WTC11 (cell line): Measurements from ENCODE around the gene TBC1D22A. TPM values are rescaled to one million over a fixed set of nuclear protein-coding genes. Genes with fewer than 3 reads are reported as not detected.

Source experiments
- ATAC-seq: fragments of 200-7000 bp; cut with Tn5 transposase; 2 replicates; pipeline ENCODE4 v1.10.0; 2021; ENCODE audit warnings: mild to moderate bottlenecking, moderate library complexity
- CTCF ChIA-PET: fragments of 300-600 bp; sonication (Branson Sonifier 250); formaldehyde crosslinking; loops from one replicate; lab custom pipeline; 2021; ENCODE audit warnings: antibody characterized with exemption; lab: Charles Lee
- POLR2A ChIA-PET: fragments of 350-600 bp; sonication (Branson Sonifier 250); formaldehyde crosslinking; loops from one replicate; lab custom pipeline; 2021; ENCODE audit warnings: antibody characterized with exemption; lab: Charles Lee
- DNase-seq: peaks from one replicate; pipeline ENCODE4 v3.0.0; 2021; ENCODE audit warnings: low spot score
- H3K27ac Mint-ChIP-seq: 2 replicates; pipeline ENCODE4 v1.8.0; 2021; ENCODE audit warnings: mixed read lengths
- H3K27me3 Mint-ChIP-seq: 2 replicates; pipeline ENCODE4 v1.8.0; 2021; ENCODE audit warnings: low read depth, mild to moderate bottlenecking, moderate library complexity, mixed read lengths
- H3K36me3 Mint-ChIP-seq: 2 replicates; pipeline ENCODE4 v1.8.0; 2021; ENCODE audit warnings: mixed read lengths
- H3K4me1 Mint-ChIP-seq: 2 replicates; pipeline ENCODE4 v1.8.0; 2022; ENCODE audit warnings: mixed read lengths
- H3K4me3 Mint-ChIP-seq: 2 replicates; pipeline ENCODE4 v1.8.0; 2021; ENCODE audit warnings: mild to moderate bottlenecking, moderate library complexity, mixed read lengths
- H3K9me3 Mint-ChIP-seq: 2 replicates; pipeline ENCODE4 v1.8.0; 2021; ENCODE audit warnings: mixed read lengths
- ATF6 ChIP-seq: sonication (generic); formaldehyde crosslinking; IDR thresholded peaks from 2 replicates; pipeline ENCODE4 v1.8.1; 2023; ENCODE audit warnings: mild to moderate bottlenecking, missing genetic modification reagents
- E2F5 ChIP-seq: sonication (generic); formaldehyde crosslinking; IDR thresholded peaks from 2 replicates; pipeline ENCODE4 v1.8.1; 2022; ENCODE audit warnings: mild to moderate bottlenecking, moderate library complexity, missing genetic modification reagents
- ELF4 ChIP-seq: sonication (generic); formaldehyde crosslinking; IDR thresholded peaks from 2 replicates; pipeline ENCODE4 v1.8.1; 2022; ENCODE audit warnings: low read depth, mild to moderate bottlenecking, moderate library complexity, missing genetic modification reagents
- FOXJ3 ChIP-seq: sonication (generic); formaldehyde crosslinking; IDR thresholded peaks from 2 replicates; pipeline ENCODE4 v1.9.0; 2021; ENCODE audit warnings: missing genetic modification reagents, mild to moderate bottlenecking, borderline replicate concordance
- FOXK1 ChIP-seq: sonication (generic); formaldehyde crosslinking; IDR thresholded peaks from 2 replicates; pipeline ENCODE4 v1.8.0; 2022; ENCODE audit warnings: mild to moderate bottlenecking, moderate library complexity, missing genetic modification reagents
- GABPB1 ChIP-seq: sonication (generic); formaldehyde crosslinking; IDR thresholded peaks from 2 replicates; pipeline ENCODE4 v1.8.1; 2023; ENCODE audit warnings: mild to moderate bottlenecking, missing genetic modification reagents
- KAT7 ChIP-seq: sonication (generic); formaldehyde crosslinking; IDR thresholded peaks from 2 replicates; pipeline ENCODE4 v1.8.1; 2023; ENCODE audit warnings: missing genetic modification reagents, mild to moderate bottlenecking, borderline replicate concordance
- MXD4 ChIP-seq: fragments of 250-450 bp; sonication (Bioruptor Pico); IDR thresholded peaks from 2 replicates; pipeline ENCODE4 v1.8.0; 2021; ENCODE audit warnings: mild to moderate bottlenecking, moderate library complexity, borderline replicate concordance
- NR1H2 ChIP-seq: sonication (generic); formaldehyde crosslinking; IDR thresholded peaks from 2 replicates; pipeline ENCODE4 v1.9.0; 2021; ENCODE audit warnings: mild to moderate bottlenecking, moderate library complexity, missing genetic modification reagents
- NR2C2 ChIP-seq: sonication (generic); formaldehyde crosslinking; IDR thresholded peaks from 2 replicates; pipeline ENCODE4 v1.8.0; 2022; ENCODE audit warnings: mild to moderate bottlenecking, missing genetic modification reagents
- RELA ChIP-seq: sonication (generic); formaldehyde crosslinking; IDR thresholded peaks from 2 replicates; pipeline ENCODE4 v1.8.1; 2022; ENCODE audit warnings: missing genetic modification reagents, mild to moderate bottlenecking, borderline replicate concordance
- SMAD4 ChIP-seq: sonication (generic); formaldehyde crosslinking; IDR thresholded peaks from 2 replicates; pipeline ENCODE4 v1.8.0; 2022; ENCODE audit warnings: mild to moderate bottlenecking, missing genetic modification reagents
- TCF7 ChIP-seq: sonication (generic); formaldehyde crosslinking; IDR thresholded peaks from 2 replicates; pipeline ENCODE4 v1.8.0; 2022; ENCODE audit warnings: mild to moderate bottlenecking, low read depth, missing genetic modification reagents, moderate library complexity
- TEAD4 ChIP-seq: sonication (generic); formaldehyde crosslinking; IDR thresholded peaks from 2 replicates; pipeline ENCODE4 v1.8.0; 2022; ENCODE audit warnings: mild to moderate bottlenecking, missing genetic modification reagents
- TP53 ChIP-seq: sonication (generic); formaldehyde crosslinking; IDR thresholded peaks from 2 replicates; pipeline ENCODE4 v1.8.1; 2023; ENCODE audit warnings: mild to moderate bottlenecking, missing genetic modification reagents
- ZNF121 ChIP-seq: sonication (generic); formaldehyde crosslinking; IDR thresholded peaks from 2 replicates; pipeline ENCODE4 v1.8.0; 2023; ENCODE audit warnings: missing genetic modification reagents
- ZNF263 ChIP-seq: sonication (generic); formaldehyde crosslinking; IDR thresholded peaks from 2 replicates; pipeline ENCODE4 v1.8.1; 2022; ENCODE audit warnings: low read depth, mild to moderate bottlenecking, moderate library complexity, missing genetic modification reagents
- ZNF317 ChIP-seq: sonication (generic); formaldehyde crosslinking; IDR thresholded peaks from 2 replicates; pipeline ENCODE4 v1.8.1; 2023; ENCODE audit warnings: low read depth, mild to moderate bottlenecking, moderate library complexity, missing genetic modification reagents, borderline replicate concordance
- ZNF423 ChIP-seq: fragments of 250-450 bp; sonication (Bioruptor Pico); IDR thresholded peaks from 2 replicates; pipeline ENCODE4 v2.1.2; 2022; ENCODE audit warnings: mild to moderate bottlenecking, moderate library complexity
- total RNA-seq: library from RNA; stranded (reverse); gene quantifications from 3 replicates; pipeline ENCODE4 v1.2.3, GENCODE V29; 2021
- TF ChIP-seq, protein P1 (sequence below): fragments of 250-450 bp; sonication (Bioruptor Pico); IDR thresholded peaks from 2 replicates; pipeline ENCODE4 v1.8.0; 2021; ENCODE audit warnings: mild to moderate bottlenecking

Gene TBC1D22A
- total RNA-seq, 1 experiment from 2014 or later = 18.1 TPM

GRCh38 chr22:47065756-47066615, 303.5 kb downstream of the TBC1D22A start:
- Mint-ChIP-seq H3K27ac (peak overlapping the region; percentile 82), H3K27me3 (no peaks in the 10 kb centered on the region), H3K36me3 (peaks cover 3% of the 10 kb centered on the region; the same call in 1 of the 2 replicates), H3K4me3 (no peak overlapping the region), H3K9me3 (0 out of 2 replicates have a peak, but pooled peaks cover 6% of the 10 kb centered on the region), H3K4me1 (peaks cover 8% of the 10 kb centered on the region)
- DNase-seq (no peak), ATAC-seq (no peak)
- ChIA-PET CTCF (no interaction called here), POLR2A (no interaction called here)
- TF ChIP-seq ZNF317 (no peak), E2F5 (no peak), GABPB1 (CRISPR knock-in tag) (no peak), ZNF121 (CRISPR knock-in tag) (no peak), ELF4 (CRISPR knock-in tag) (no peak), NR2C2 (CRISPR knock-in tag) (no peak), NR1H2 (CRISPR knock-in tag) (no peak), SMAD4 (CRISPR knock-in tag) (no peak), KAT7 (CRISPR knock-in tag) (no peak), TP53 (CRISPR knock-in tag) (no peak), ATF6 (CRISPR knock-in tag) (no peak), FOXJ3 (CRISPR knock-in tag) (no peak), TCF7 (CRISPR knock-in tag) (no peak), ZNF423 (CRISPR knock-in tag) (no peak), MXD4 (CRISPR knock-in tag) (no peak), ZNF263 (CRISPR knock-in tag) (no peak), TEAD4 (CRISPR knock-in tag) (no peak)
- TF ChIP-seq, protein P1, sequence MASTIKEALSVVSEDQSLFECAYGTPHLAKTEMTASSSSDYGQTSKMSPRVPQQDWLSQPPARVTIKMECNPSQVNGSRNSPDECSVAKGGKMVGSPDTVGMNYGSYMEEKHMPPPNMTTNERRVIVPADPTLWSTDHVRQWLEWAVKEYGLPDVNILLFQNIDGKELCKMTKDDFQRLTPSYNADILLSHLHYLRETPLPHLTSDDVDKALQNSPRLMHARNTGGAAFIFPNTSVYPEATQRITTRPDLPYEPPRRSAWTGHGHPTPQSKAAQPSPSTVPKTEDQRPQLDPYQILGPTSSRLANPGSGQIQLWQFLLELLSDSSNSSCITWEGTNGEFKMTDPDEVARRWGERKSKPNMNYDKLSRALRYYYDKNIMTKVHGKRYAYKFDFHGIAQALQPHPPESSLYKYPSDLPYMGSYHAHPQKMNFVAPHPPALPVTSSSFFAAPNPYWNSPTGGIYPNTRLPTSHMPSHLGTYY = no peak

DNA sequence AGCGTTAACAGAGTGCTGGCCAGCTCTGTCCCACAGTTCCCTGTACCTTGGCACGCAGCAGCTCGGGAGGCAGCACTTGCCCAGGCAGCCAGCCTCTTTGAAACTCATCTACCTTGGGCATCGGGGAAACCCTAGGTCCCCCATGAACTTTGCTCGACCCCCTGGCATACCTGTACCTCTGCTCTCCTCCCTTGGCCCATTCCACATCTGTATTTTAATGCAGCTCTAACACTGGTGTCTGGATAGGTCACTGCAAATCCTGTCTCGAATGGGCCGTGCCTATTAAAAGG, 304.1 kb downstream of the TBC1D22A start:
- no peak for ATAC-seq
- Mint-ChIP-seq H3K27ac (no peak overlapping the region), H3K4me3 (no peak overlapping the region), H3K4me1 (peaks cover 8% of the 10 kb centered on the region), H3K9me3 (0 out of 2 replicates have a peak, but pooled peaks cover 6% of the 10 kb centered on the region), H3K36me3 (no peaks in the 10 kb centered on the region; the same call in 1 of the 2 replicates), H3K27me3 (no peaks in the 10 kb centered on the region)
- ChIA-PET POLR2A (no interaction called here), CTCF (no interaction called here)
- TF ChIP-seq RELA (CRISPR knock-in tag) = no peak
- no peak for TF ChIP-seq FOXK1 (CRISPR knock-in tag)
- TF ChIP-seq ATF6 (CRISPR knock-in tag) = no peak
- no peak for DNase-seq
